KMS-11 (cell line): Measurements from ENCODE around the gene PTPN4.
A peak's percentile ranks its signal among the peaks of the same experiment; 100 is the strongest.

Experiments
- H2AFZ ChIP-seq: fragments of 200-600 bp; sonication (generic); 2 replicates; pipeline ENCODE4 v1.6.1; 2016; ENCODE audit warnings: antibody characterized with exemption, mixed run types, low read depth
- H3K27ac ChIP-seq: fragments of 200-600 bp; sonication (generic); 2 replicates; pipeline ENCODE4 v1.6.1; 2016; ENCODE audit warnings: mild to moderate bottlenecking, mixed run types
- H3K27me3 ChIP-seq: fragments of 200-600 bp; sonication (generic); 2 replicates; pipeline ENCODE4 v1.6.1; 2017; ENCODE audit warnings: mild to moderate bottlenecking, low read depth, mixed run types, moderate library complexity; ENCODE audit not compliant: insufficient read depth
- H3K36me3 ChIP-seq: fragments of 200-600 bp; sonication (generic); 2 replicates; pipeline ENCODE4 v1.6.1; 2017; ENCODE audit warnings: mild to moderate bottlenecking, mixed run types; ENCODE audit not compliant: insufficient read depth
- H3K4me1 ChIP-seq: fragments of 200-600 bp; sonication (generic); 2 replicates; pipeline ENCODE4 v1.6.1; 2016; ENCODE audit warnings: mild to moderate bottlenecking, low read depth, mixed run types; ENCODE audit not compliant: poor library complexity, severe bottlenecking
- H3K4me2 ChIP-seq: fragments of 200-600 bp; sonication (generic); 2 replicates; pipeline ENCODE4 v1.7.0; 2016; ENCODE audit warnings: mild to moderate bottlenecking, mixed run types
- H3K4me3 ChIP-seq: fragments of 200-600 bp; sonication (generic); IDR thresholded peaks from 2 replicates; pipeline ENCODE4 v1.6.1; 2017; ENCODE audit warnings: low read depth, low read length, mixed read lengths; ENCODE audit not compliant: insufficient read depth
- H3K79me2 ChIP-seq: fragments of 200-600 bp; sonication (generic); 2 replicates; pipeline ENCODE4 v1.6.1; 2016; ENCODE audit warnings: low read depth, mixed run types; ENCODE audit not compliant: insufficient read depth
- H3K9ac ChIP-seq: fragments of 200-600 bp; sonication (generic); 2 replicates; pipeline ENCODE4 v1.6.1; 2016; ENCODE audit warnings: mild to moderate bottlenecking, mixed run types
- H4K20me1 ChIP-seq: fragments of 200-600 bp; sonication (generic); 2 replicates; pipeline ENCODE4 v1.6.1; 2016; ENCODE audit warnings: mild to moderate bottlenecking, mixed run types; ENCODE audit not compliant: insufficient read depth
- CTCF ChIP-seq: fragments of 200-600 bp; sonication (generic); conservative IDR thresholded peaks from 2 replicates; pipeline ENCODE4 v1.6.1; 2017; ENCODE audit warnings: low read depth, mild to moderate bottlenecking, antibody characterized with exemption, low read length, moderate library complexity, mixed read lengths

The PTPN4 gene

GRCh38 chr2:120005834-120006521, 246.3 kb downstream of the PTPN4 start:
- Histone ChIP-seq H3K36me3 (no peaks in the 10 kb centered on the region), H3K4me3 (no peak overlapping the region), H3K79me2 (no peaks in the 10 kb centered on the region), H3K9ac (no peak overlapping the region), H2AFZ (peak overlapping the region; percentile 44; the same call in 1 of the 2 replicates), H3K4me1 (peaks cover 24% of the 10 kb centered on the region), H4K20me1 (no peaks in the 10 kb centered on the region), H3K4me2 (peak overlapping the region; percentile 10; the same call in 1 of the 2 replicates), H3K27ac (no peak overlapping the region), H3K27me3 (no peaks in the 10 kb centered on the region)
- no peak for TF ChIP-seq CTCF

DNA sequence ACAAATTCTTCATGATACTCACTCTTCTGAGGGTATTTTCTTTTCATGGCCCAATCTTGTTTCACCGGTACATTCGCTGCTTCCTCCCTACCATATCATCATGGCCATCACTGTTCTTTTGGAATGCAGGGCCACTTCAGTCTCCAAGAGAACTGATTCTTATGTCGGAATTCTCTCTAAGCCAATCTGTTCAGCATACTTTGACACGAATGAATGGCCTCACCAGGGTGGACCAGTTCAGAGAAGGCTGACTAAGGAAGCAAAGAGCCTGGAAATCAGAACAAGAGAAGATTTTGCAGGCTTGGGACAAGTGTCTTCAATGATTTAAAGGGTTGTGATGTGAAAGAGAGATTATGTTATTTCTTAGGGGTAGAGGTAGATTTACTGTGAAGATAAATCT, 248.1 kb downstream of the PTPN4 start:
- H3K4me2 ChIP-seq: no peak overlapping the region
- no peak for TF ChIP-seq CTCF
- H3K36me3 ChIP-seq: no peaks in the 10 kb centered on the region
- H3K79me2 ChIP-seq: no peaks in the 10 kb centered on the region
- peaks cover 38% of the 10 kb centered on the region for H3K4me1 ChIP-seq
- no peak overlapping the region for H2AFZ ChIP-seq
- no peak overlapping the region for H3K27ac ChIP-seq
- H3K4me3 ChIP-seq: no peak overlapping the region
- no peaks in the 10 kb centered on the region for H4K20me1 ChIP-seq
- H3K27me3 ChIP-seq: no peaks in the 10 kb centered on the region
- H3K9ac ChIP-seq: no peak overlapping the region

- Histone ChIP-seq H3K4me3 (no peak overlapping the region), H3K4me1 (peaks cover 33% of the 10 kb centered on the region), H3K27ac (no peak overlapping the region), H3K4me2 (peak overlapping the region; percentile 97), H3K79me2 (no peaks in the 10 kb centered on the region), H3K36me3 (no peaks in the 10 kb centered on the region), H4K20me1 (no peaks in the 10 kb centered on the region), H2AFZ (peak overlapping the region; percentile 69), H3K27me3 (no peaks in the 10 kb centered on the region), H3K9ac (no peak overlapping the region)
- TF ChIP-seq CTCF: no peak
Observed at GRCh38 chr2:120012363-120012762, 252.6 kb downstream of the PTPN4 start.

- peak within 1 kb of the TSS; percentile 32; the same call in 1 of the 2 replicates for H3K9ac ChIP-seq
- H3K4me2 ChIP-seq: peak within 1 kb of the TSS; percentile 97
- no peaks in the 10 kb centered on the region for H3K36me3 ChIP-seq
- H3K27ac ChIP-seq: no peak within 1 kb of the TSS
- H3K4me3 ChIP-seq: peak within 1 kb of the TSS; percentile 31
- TF ChIP-seq CTCF: no peak
- H3K79me2 ChIP-seq: no peaks in the 10 kb centered on the region
- no peaks in the 10 kb centered on the region for H4K20me1 ChIP-seq
- H2AFZ ChIP-seq: peak within 1 kb of the TSS; percentile 69
- H3K4me1 ChIP-seq: peaks cover 33% of the 10 kb centered on the region
- no peaks in the 10 kb centered on the region for H3K27me3 ChIP-seq
Observed at GRCh38 chr2:120012771-120013596, 253.3 kb downstream of the PTPN4 start, which contains the start of gene EPB41L5. Gene EPB41L5, plus strand, starts transcription at chr2:120013077. Its CDS starts 6,008 bp downstream, at chr2:120019085.
